Left lung (tissue), 10 donors: ENCODE measurements around the gene MYOZ3. TPM values are rescaled to one million over a fixed set of nuclear protein-coding genes. Genes with fewer than 3 reads are reported as not detected.

Source experiments
- ATAC-seq: fragments of 200-7000 bp; cut with Tn5 transposase; one replicate; pipeline ENCODE4 v1.9.1; 2020; ENCODE audit warnings: moderate library complexity
- DNase-seq, 4 donors: peaks; one replicate each; pipeline ENCODE4 v3.0.0-alpha.2; 2013 to 2020
- H3K27ac ChIP-seq, 2 donors: fragments of 200-600 bp; sonication (generic) in 1 of 2; one replicate each; pipeline versions ENCODE4 v1.5.0 to v1.8.0; 2020 to 2021
- H3K27me3 ChIP-seq, 2 donors: fragments of 200-600 bp; sonication (generic) in 1 of 2; one replicate each; pipeline versions ENCODE4 v1.5.0 to v1.8.0; 2020 to 2021
- H3K36me3 ChIP-seq, 2 donors: fragments of 200-600 bp; sonication (generic) in 1 of 2; one replicate each; pipeline versions ENCODE4 v1.5.0 to v1.8.0; 2020 to 2021
- H3K4me1 ChIP-seq, 2 donors: fragments of 200-600 bp; one replicate each; pipeline ENCODE4 v1.8.0; 2021
- H3K4me3 ChIP-seq, 2 donors: fragments of 200-600 bp; sonication (generic) in 1 of 2; one replicate each; pipeline versions ENCODE4 v1.5.0 to v1.8.0; 2020 to 2021; ENCODE audit warnings: mild to moderate bottlenecking in 1 of 2
- H3K9me3 ChIP-seq, 2 donors: fragments of 200-600 bp; sonication (generic) in 1 of 2; one replicate each; pipeline versions ENCODE4 v1.5.0 to v1.8.0; 2020 to 2021
- CTCF ChIP-seq, 2 donors: fragments of 200-600 bp; sonication (generic) in 1 of 2; IDR thresholded peaks; one replicate each; pipeline versions ENCODE4 v1.5.0 to v1.8.0; 2021; ENCODE audit warnings: antibody characterized with exemption in 2 of 2
- intact Hi-C, 2 donors: fragments of 100-400 bp; cut with DNase I; formaldehyde crosslinking; loops; one replicate each; pipeline versions ENCODE4 v1.11.2 to v1.14.2; 2022
- polyA plus RNA-seq, 6 donors: library from polyadenylated mRNA; unstranded; fragments of 120-200 nt; gene quantifications; one replicate each; pipeline ENCODE4 v1.2.1, GENCODE V29; 2013; ENCODE audit not compliant: insufficient read length in 6 of 6
- total RNA-seq, 2 donors: library from RNA; stranded (reverse); fragmentation: NEBNext Ultra II Directional; extraction: Animal tissue kit (Norgen Biotek cat#: 25700); gene quantifications; one replicate each; pipeline ENCODE4 v1.2.1, GENCODE V29; 2021
- donor health status: DM: no; HTN: yes; CAD: no.
- donor health status: DM: no; HTN: no; CAD: no.

The MYOZ3 gene
- total and polyA plus RNA-seq, 8 donors: 0.79 to 13.1 (median 11.2) TPM

GRCh38 chr5:150618588-150619281, 42.3 kb upstream of the MYOZ3 start:
- TF ChIP-seq CTCF (IDR thresholded peaks at IDR 0.05): no peak
- DNase-seq: peak in 2 of 4 donors; percentile 92 to 94
- H3K9me3 ChIP-seq: no peaks in the 10 kb centered on the region
- no peak overlapping the region for H3K4me3 ChIP-seq
- no peaks in the 10 kb centered on the region for H3K36me3 ChIP-seq
- H3K27me3 ChIP-seq: peaks cover 0 to under 1% of the 10 kb centered on the region in 2 donors
- peak; percentile 3 for ATAC-seq
- H3K27ac ChIP-seq: peak overlapping the region; percentile 42 to 81
- intact Hi-C loops: no loop called here
- peaks cover 45 to 75% of the 10 kb centered on the region in 2 donors for H3K4me1 ChIP-seq

- peak overlapping the region; percentile 42 to 81 for H3K27ac ChIP-seq
- intact Hi-C loops: no loop called here
- peak; percentile 37 for ATAC-seq
- H3K36me3 ChIP-seq: no peaks in the 10 kb centered on the region
- H3K27me3 ChIP-seq: peaks cover 0 to 9% of the 10 kb centered on the region in 2 donors
- no peaks in the 10 kb centered on the region for H3K9me3 ChIP-seq
- peaks cover 48 to 71% of the 10 kb centered on the region in 2 donors for H3K4me1 ChIP-seq
- TF ChIP-seq CTCF (IDR thresholded peaks at IDR 0.05): no peak
- H3K4me3 ChIP-seq: no peak overlapping the region
- peak in 2 of 4 donors; percentile 50 to 69 for DNase-seq
Measured at GRCh38 chr5:150619359-150620230, 41.5 kb upstream of the MYOZ3 start.

- ATAC-seq (no peak), DNase-seq (no peak)
- Histone ChIP-seq H3K4me3 (no peak overlapping the region), H3K27me3 (peaks cover 0 to 24% of the 10 kb centered on the region in 2 donors), H3K27ac (no peak overlapping the region), H3K36me3 (no peaks in the 10 kb centered on the region), H3K9me3 (no peaks in the 10 kb centered on the region), H3K4me1 (peaks cover 40 to 69% of the 10 kb centered on the region in 2 donors)
- intact Hi-C loops: no loop called here
- no peak for TF ChIP-seq CTCF (IDR thresholded peaks at IDR 0.05)
Measured at GRCh38 chr5:150621301-150621700, 39.8 kb upstream of the MYOZ3 start.

- Histone ChIP-seq H3K36me3 (no peaks in the 10 kb centered on the region), H3K27ac (no peak overlapping the region), H3K27me3 (peaks cover 0 to 24% of the 10 kb centered on the region in 2 donors), H3K9me3 (no peaks in the 10 kb centered on the region), H3K4me1 (peaks cover 39 to 66% of the 10 kb centered on the region in 2 donors), H3K4me3 (no peak overlapping the region)
- no peak for TF ChIP-seq CTCF (IDR thresholded peaks at IDR 0.05)
- ATAC-seq (no peak), DNase-seq (no peak)
- intact Hi-C loops: no loop called here
Measured at GRCh38 chr5:150622157-150622556, 38.9 kb upstream of the MYOZ3 start.
